ENCODE data around the gene RTN4RL1. TPM values are rescaled to one million over a fixed set of nuclear protein-coding genes. Genes with fewer than 3 reads are reported as not detected.

The RTN4RL1 gene
- total RNA-seq, 1 donor from 2014 or later = 11.5 TPM

DNA sequence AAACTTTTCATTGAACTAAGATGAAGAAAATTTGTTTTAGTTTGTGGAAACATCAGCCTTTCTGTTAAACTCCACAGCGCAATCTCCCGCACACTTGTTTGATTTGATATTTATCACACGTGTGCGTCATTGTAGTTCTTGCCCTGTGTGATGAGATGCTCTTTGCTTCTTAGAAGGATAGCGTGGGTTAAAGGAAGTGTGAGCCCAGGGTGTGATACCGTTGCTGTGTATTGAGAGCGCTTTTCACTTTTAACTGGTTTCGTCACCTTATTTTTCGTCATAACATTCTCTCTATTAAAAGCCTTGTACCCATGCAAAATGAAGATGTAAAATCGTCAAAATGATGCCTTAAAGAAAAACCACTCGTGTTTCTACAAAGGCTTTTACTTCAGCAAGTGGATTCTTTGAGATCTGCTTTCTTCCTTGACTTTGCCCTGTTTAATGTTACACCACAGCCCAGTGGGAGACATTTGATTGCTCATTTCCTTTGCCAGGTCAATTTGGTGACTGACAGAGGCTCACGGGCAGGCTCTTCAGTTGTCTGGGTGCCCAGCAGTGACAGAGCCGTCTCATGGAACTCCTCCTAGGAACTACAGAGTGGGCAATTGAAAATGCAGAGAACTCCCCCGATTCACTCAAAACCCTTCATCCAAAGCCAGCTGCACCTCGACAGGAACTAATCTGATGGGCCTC is 134.2 kb downstream of the RTN4RL1 start:
- DNase-seq (ENCODE audit: low spot score in 2 of 2) = no peak
- intact Hi-C loops (cut with DNase I) = no loop called here
- TF ChIP-seq, protein P1, sequence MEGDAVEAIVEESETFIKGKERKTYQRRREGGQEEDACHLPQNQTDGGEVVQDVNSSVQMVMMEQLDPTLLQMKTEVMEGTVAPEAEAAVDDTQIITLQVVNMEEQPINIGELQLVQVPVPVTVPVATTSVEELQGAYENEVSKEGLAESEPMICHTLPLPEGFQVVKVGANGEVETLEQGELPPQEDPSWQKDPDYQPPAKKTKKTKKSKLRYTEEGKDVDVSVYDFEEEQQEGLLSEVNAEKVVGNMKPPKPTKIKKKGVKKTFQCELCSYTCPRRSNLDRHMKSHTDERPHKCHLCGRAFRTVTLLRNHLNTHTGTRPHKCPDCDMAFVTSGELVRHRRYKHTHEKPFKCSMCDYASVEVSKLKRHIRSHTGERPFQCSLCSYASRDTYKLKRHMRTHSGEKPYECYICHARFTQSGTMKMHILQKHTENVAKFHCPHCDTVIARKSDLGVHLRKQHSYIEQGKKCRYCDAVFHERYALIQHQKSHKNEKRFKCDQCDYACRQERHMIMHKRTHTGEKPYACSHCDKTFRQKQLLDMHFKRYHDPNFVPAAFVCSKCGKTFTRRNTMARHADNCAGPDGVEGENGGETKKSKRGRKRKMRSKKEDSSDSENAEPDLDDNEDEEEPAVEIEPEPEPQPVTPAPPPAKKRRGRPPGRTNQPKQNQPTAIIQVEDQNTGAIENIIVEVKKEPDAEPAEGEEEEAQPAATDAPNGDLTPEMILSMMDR (IDR thresholded peaks at IDR 0.05) = no peak
- Histone ChIP-seq H3K4me3 (no peak overlapping the region), H3K27me3 (no peaks in the 10 kb centered on the region), H3K27ac (no peak overlapping the region), H3K9me3 (no peaks in the 10 kb centered on the region), H3K36me3 (peaks cover 35 to 87% of the 10 kb centered on the region in 2 donors), H3K4me1 (no peaks in the 10 kb centered on the region)

DNA sequence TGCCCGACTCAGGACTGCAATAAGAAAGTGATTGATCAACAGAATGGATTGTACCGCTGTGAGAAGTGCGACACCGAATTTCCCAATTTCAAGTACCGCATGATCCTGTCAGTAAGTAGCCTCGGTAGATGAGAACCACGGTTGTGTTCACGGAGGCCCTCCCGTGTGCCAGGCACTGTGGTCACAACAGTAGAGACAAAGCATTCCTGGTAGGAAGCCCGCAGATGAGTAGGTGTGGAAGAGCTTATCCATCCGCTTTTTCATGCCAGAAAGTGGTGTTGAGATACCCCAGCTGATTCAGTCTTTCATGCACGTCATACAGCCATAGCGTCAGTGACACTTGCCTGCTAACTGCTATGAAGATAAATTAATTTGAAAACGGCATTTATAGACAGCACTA is 136.4 kb downstream of the RTN4RL1 start:
- DNase-seq (ENCODE audit: low spot score in 2 of 2) = no peak
- H3K4me3 ChIP-seq = no peak overlapping the region
- no peak overlapping the region for H3K27ac ChIP-seq
- H3K9me3 ChIP-seq = no peaks in the 10 kb centered on the region
- TF ChIP-seq, protein P1 (IDR thresholded peaks at IDR 0.05) = no peak
- no peaks in the 10 kb centered on the region for H3K27me3 ChIP-seq
- H3K36me3 ChIP-seq = peaks cover 43 to 90% of the 10 kb centered on the region in 2 donors
- intact Hi-C loops (cut with DNase I) = no loop called here
- no peaks in the 10 kb centered on the region for H3K4me1 ChIP-seq

Other genes starting within 250 kb of the RTN4RL1 start
- gene SMYD4, start 195.4 kb downstream of the RTN4RL1 start, total RNA-seq = 7.6 TPM
- gene RPA1, start 195.3 kb downstream of the RTN4RL1 start, total RNA-seq = 34.0 TPM
- gene DPH1, start 4.8 kb upstream of the RTN4RL1 start, total RNA-seq = 125 TPM
- 71.3 TPM for gene OVCA2, start 16.7 kb upstream of the RTN4RL1 start, total RNA-seq
- 131 TPM for gene HIC1, start 29.8 kb upstream of the RTN4RL1 start, total RNA-seq

All from ascending aorta (tissue), 2 donors.